Endothelial cell of umbilical vein (primary cell): ENCODE data around the gene TMEM154. TPM values are rescaled to one million over a fixed set of nuclear protein-coding genes. Genes with fewer than 3 reads are reported as not detected.

Experiments used
- BruUV-seq: library from RNA; stranded (reverse); fragments of 400-500 nt; replicated peaks from 2 replicates; lab custom pipeline; 2021; lab: Mats Ljungman, UMichigan
- CTCF ChIA-PET: fragments of 300-600, 350-600 bp; sonication (Branson Sonifier 250); formaldehyde crosslinking; loops from one replicate; lab custom pipeline; 2021; ENCODE audit warnings: antibody characterized with exemption, inconsistent platforms; lab: Charles Lee
- POLR2A ChIA-PET: fragments of 300-600, 350-600 bp; sonication (Branson Sonifier 250); formaldehyde crosslinking; loops from one replicate; lab custom pipeline; 2021; ENCODE audit warnings: antibody characterized with exemption, inconsistent platforms; lab: Charles Lee
- DNase-seq: peaks from one replicate; pipeline ENCODE4 v3.0.0-alpha.2; 2011; ENCODE audit warnings: low read depth, low spot score
- FAIRE-seq: peaks from 2 replicates; lab custom pipeline; 2011; peaks lifted over from hg19 to GRCh38; lab: Jason Lieb, UNC
- H2AFZ ChIP-seq: 2 replicates; pipeline ENCODE4 v1.6.0; 2012; ENCODE audit warnings: low read depth, low read length, control low read depth, inconsistent platforms
- H3K27ac ChIP-seq: 2 replicates; pipeline ENCODE4 v1.5.1; 2011; ENCODE audit warnings: low read depth, mild to moderate bottlenecking, control low read depth, low read length, moderate library complexity; ENCODE audit not compliant: insufficient read depth
- H3K27me3 ChIP-seq, 2 experiments: 2 replicates each; pipeline versions ENCODE4 v1.6.0 to v1.6.1; 2011; ENCODE audit warnings: low read length in 2 of 2, mixed read lengths in 1 of 2; ENCODE audit not compliant: control insufficient read depth in 2 of 2, insufficient read depth in 2 of 2
- H3K36me3 ChIP-seq, 2 experiments: 2 replicates in 1 of 2; 3 replicates in 1 of 2; pipeline ENCODE4 v1.5.1; 2011; ENCODE audit warnings: low read length in 2 of 2, mild to moderate bottlenecking in 1 of 2, moderate library complexity in 1 of 2; ENCODE audit not compliant: control insufficient read depth in 2 of 2, insufficient read depth in 2 of 2; ENCODE audit errors: extremely low read depth in 1 of 2
- H3K4me1 ChIP-seq: 3 replicates; pipeline ENCODE4 v1.5.1; 2011; ENCODE audit warnings: mild to moderate bottlenecking, low read length; ENCODE audit not compliant: control insufficient read depth, insufficient read depth; ENCODE audit errors: extremely low read depth
- H3K4me2 ChIP-seq: 2 replicates; pipeline ENCODE4 v1.6.1; 2011; ENCODE audit warnings: low read length, control low read depth, mixed read lengths; ENCODE audit not compliant: insufficient read depth
- H3K4me3 ChIP-seq, 3 experiments: fragments of 200-600 bp in 1 of 3; sonication (generic), shearing (Covaris generic) in 1 of 3; replicated peaks in 1 of 3; 2 replicates each; pipeline ENCODE4 v1.5.1; 2011 to 2016; ENCODE audit warnings: control low read depth in 3 of 3, low read length in 3 of 3, mild to moderate bottlenecking in 2 of 3, inconsistent platforms in 1 of 3, low read depth in 1 of 3, moderate library complexity in 1 of 3; ENCODE audit not compliant: insufficient read depth in 1 of 3
- H3K79me2 ChIP-seq: 2 replicates; pipeline ENCODE4 v1.6.0; 2012; ENCODE audit warnings: low read length, inconsistent platforms; ENCODE audit not compliant: control insufficient read depth, insufficient read depth
- H3K9ac ChIP-seq: replicated peaks from 2 replicates; pipeline ENCODE3; 2011; ENCODE audit warnings: low read length, control low read depth; ENCODE audit not compliant: insufficient read depth; ENCODE audit errors: extremely low read depth
- H3K9me1 ChIP-seq: replicated peaks from 3 replicates; pipeline ENCODE4 v1.6.0; 2011; ENCODE audit warnings: mild to moderate bottlenecking, low read length; ENCODE audit not compliant: control insufficient read depth, insufficient read depth; ENCODE audit errors: extremely low read depth
- H3K9me3 ChIP-seq: replicated peaks from 2 replicates; pipeline ENCODE4 v1.5.1; 2012; ENCODE audit warnings: low read length, inconsistent platforms; ENCODE audit not compliant: control insufficient read depth, insufficient read depth
- H4K20me1 ChIP-seq: replicated peaks from 2 replicates; pipeline ENCODE3; 2011; ENCODE audit warnings: mild to moderate bottlenecking, low read length; ENCODE audit not compliant: control insufficient read depth, insufficient read depth; ENCODE audit errors: extremely low read depth
- EZH2 ChIP-seq: IDR thresholded peaks from 2 replicates; pipeline ENCODE4 v1.6.1; 2012; ENCODE audit warnings: borderline replicate concordance, low read depth, mild to moderate bottlenecking, moderate library complexity, low read length, inconsistent platforms; ENCODE audit not compliant: severe bottlenecking
- FOS ChIP-seq: IDR thresholded peaks from 2 replicates; pipeline ENCODE4 v1.6.1; 2011; ENCODE audit warnings: mild to moderate bottlenecking, low read length, moderate library complexity, borderline replicate concordance; ENCODE audit not compliant: insufficient read depth
- GATA2 ChIP-seq: IDR thresholded peaks from 2 replicates; pipeline ENCODE4 v1.7.0; 2011; ENCODE audit warnings: low read depth, mild to moderate bottlenecking, moderate library complexity, mixed read lengths, low read length; ENCODE audit not compliant: insufficient read length, insufficient read depth
- JUN ChIP-seq: IDR thresholded peaks from 2 replicates; pipeline ENCODE4 v1.6.1; 2011; ENCODE audit warnings: borderline replicate concordance, low read depth; ENCODE audit not compliant: insufficient read length, insufficient read depth
- MYC ChIP-seq: IDR thresholded peaks from one replicate; pipeline ENCODE4 v1.6.1; 2011; ENCODE audit warnings: mild to moderate bottlenecking, low read depth, low read length
- POLR2A ChIP-seq: IDR thresholded peaks from 2 replicates; pipeline ENCODE4 v1.6.1; 2012; ENCODE audit warnings: low read depth, mild to moderate bottlenecking, control low read depth, low read length
- POLR2AphosphoS5 ChIP-seq: IDR thresholded peaks from 2 replicates; pipeline ENCODE4 v1.6.1; 2012; ENCODE audit warnings: low read depth, mild to moderate bottlenecking, control low read depth, low read length, moderate library complexity; ENCODE audit not compliant: insufficient read depth
- dilution Hi-C: fragments of 300-500 bp; cut with MboI; formaldehyde crosslinking; loops from one replicate; pipeline ENCODE4 v1.15.0; 2019; ENCODE audit warnings: low sequenced_read_pairs; ENCODE audit not compliant: extremely low pct_ligation_motif_present
- intact Hi-C: fragments of 100-400 bp; cut with micrococcal nuclease; formaldehyde crosslinking; loops from one replicate; pipeline ENCODE4 v1.10.0; 2022
- polyA plus RNA-seq, 4 experiments: library from polyadenylated mRNA; depleted of rRNA in 3 of 4; stranded (reverse) in 3 of 4; unstranded in 1 of 4; fragments of >200 nt; gene quantifications; 2 replicates each; pipeline versions ENCODE4 v1.2.1 to v1.2.3, GENCODE V29; 2011 to 2012; ENCODE audit warnings: missing spikeins in 1 of 4
- total RNA-seq: library from RNA; stranded (reverse); gene quantifications from 2 replicates; pipeline ENCODE4 v1.2.3, GENCODE V29; 2021
- TF ChIP-seq, protein P1 (sequence below), 2 donors: IDR thresholded peaks; 1 replicate in 1 of 2; 2 replicates in 1 of 2; pipeline ENCODE4 v1.5.1; 2011; ENCODE audit warnings: low read length in 2 of 2, mild to moderate bottlenecking in 2 of 2, moderate library complexity in 2 of 2, control low read depth in 1 of 2, inconsistent platforms in 1 of 2, low read depth in 1 of 2; ENCODE audit not compliant: insufficient read depth in 1 of 2; ENCODE audit errors: extremely low read depth in 1 of 2
- TF ChIP-seq, protein P2 (sequence below): IDR thresholded peaks from 2 replicates; pipeline ENCODE4 v1.6.1; 2011; ENCODE audit not compliant: insufficient read depth, insufficient read length

Gene TMEM154
- total and polyA plus RNA-seq, 2 donors (not counting 3 experiments of a cell fraction or from before 2014, with no cell fraction given) = 5.4 to 50.0 TPM

DNA sequence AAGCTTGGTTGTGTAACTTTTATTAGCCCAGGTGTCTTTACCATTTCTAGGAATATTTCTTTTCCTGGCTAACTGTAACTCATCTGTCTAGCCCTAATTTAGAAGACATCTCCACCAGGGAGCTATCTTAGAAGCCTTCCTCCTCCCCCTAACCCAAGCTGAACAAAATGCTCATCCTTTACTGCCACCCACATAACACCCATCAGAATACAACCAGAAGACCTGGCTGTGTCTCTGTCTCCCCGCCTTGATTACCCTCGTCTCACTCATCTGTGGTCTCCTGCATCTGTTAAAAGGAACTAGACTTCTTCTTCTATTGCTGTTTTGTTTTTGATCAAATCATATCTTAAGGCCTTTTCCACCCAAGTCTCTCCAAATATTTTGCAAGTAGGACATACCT lies 4.8 kb upstream of the TMEM154 start:
- dilution Hi-C loops = no loop called here
- BruUV-seq = no TSS peak
- Histone ChIP-seq H3K4me1 (peaks cover 24% of the 10 kb centered on the region), H3K9ac (no peak overlapping the region), H3K4me2 (no peak overlapping the region), H3K36me3 (no peaks in the 10 kb centered on the region), H3K27ac (no peak overlapping the region), H4K20me1 (no peaks in the 10 kb centered on the region), H2AFZ (no peak overlapping the region), H3K27me3 (peaks cover 0 to 2% of the 10 kb centered on the region in 2 experiments), H3K79me2 (no peaks in the 10 kb centered on the region), H3K9me3 (no peaks in the 10 kb centered on the region), H3K9me1 (no peaks in the 10 kb centered on the region), H3K4me3 (no peak overlapping the region)
- POLR2A ChIA-PET = no interaction called here
- TF ChIP-seq, protein P1, sequence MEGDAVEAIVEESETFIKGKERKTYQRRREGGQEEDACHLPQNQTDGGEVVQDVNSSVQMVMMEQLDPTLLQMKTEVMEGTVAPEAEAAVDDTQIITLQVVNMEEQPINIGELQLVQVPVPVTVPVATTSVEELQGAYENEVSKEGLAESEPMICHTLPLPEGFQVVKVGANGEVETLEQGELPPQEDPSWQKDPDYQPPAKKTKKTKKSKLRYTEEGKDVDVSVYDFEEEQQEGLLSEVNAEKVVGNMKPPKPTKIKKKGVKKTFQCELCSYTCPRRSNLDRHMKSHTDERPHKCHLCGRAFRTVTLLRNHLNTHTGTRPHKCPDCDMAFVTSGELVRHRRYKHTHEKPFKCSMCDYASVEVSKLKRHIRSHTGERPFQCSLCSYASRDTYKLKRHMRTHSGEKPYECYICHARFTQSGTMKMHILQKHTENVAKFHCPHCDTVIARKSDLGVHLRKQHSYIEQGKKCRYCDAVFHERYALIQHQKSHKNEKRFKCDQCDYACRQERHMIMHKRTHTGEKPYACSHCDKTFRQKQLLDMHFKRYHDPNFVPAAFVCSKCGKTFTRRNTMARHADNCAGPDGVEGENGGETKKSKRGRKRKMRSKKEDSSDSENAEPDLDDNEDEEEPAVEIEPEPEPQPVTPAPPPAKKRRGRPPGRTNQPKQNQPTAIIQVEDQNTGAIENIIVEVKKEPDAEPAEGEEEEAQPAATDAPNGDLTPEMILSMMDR (IDR thresholded peaks at IDR 0.05; ENCODE audit: extremely low read depth in 1 of 2, insufficient read depth in 1 of 2, low read depth in 1 of 2, low read length in 2 of 2) = no peak
- TF ChIP-seq FOS = no peak
- no peak for TF ChIP-seq MYC
- TF ChIP-seq, protein P2, sequence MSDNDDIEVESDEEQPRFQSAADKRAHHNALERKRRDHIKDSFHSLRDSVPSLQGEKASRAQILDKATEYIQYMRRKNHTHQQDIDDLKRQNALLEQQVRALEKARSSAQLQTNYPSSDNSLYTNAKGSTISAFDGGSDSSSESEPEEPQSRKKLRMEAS = no peak
- TF ChIP-seq GATA2 = no peak
- no peak for TF ChIP-seq JUN
- no peak for TF ChIP-seq POLR2AphosphoS5
- TF ChIP-seq POLR2A = no peak
- no peak for TF ChIP-seq EZH2
- CTCF ChIA-PET = interaction anchor here (1.5 kb wide), 1 partner anchor 183 kb away, joined by 7 read pairs; no protein-coding TSS in a partner anchor
- FAIRE-seq (no peak), DNase-seq (no peak)
- intact Hi-C loops = loop anchor here (5.0 kb wide), 3 partner anchors 182 to 1672 kb away; no protein-coding TSS in a partner anchor
